K562 (cell line): ENCODE data around the gene HPS5. TPM values are rescaled to one million over a fixed set of nuclear protein-coding genes. Genes with fewer than 3 reads are reported as not detected.

Source experiments
- ATF3 ChIP-seq, 2 experiments: fragments of 450-650 bp in 1 of 2; sonication (generic) in 1 of 2; formaldehyde crosslinking in 1 of 2; IDR thresholded peaks in 1 of 2; conservative IDR thresholded peaks in 1 of 2; 2 replicates each; pipeline versions ENCODE4 v1.6.1 to v1.8.1; 2016 to 2023; ENCODE audit warnings: mild to moderate bottlenecking in 2 of 2, moderate library complexity in 2 of 2, inconsistent platforms in 1 of 2, missing genetic modification reagents in 1 of 2
- DIDO1 ChIP-seq: fragments of 450-650 bp; IDR thresholded peaks from 2 replicates; pipeline ENCODE4 v1.6.1; 2016; ENCODE audit warnings: low read depth, missing biosample characterization, missing genetic modification characterization
- ERF ChIP-seq: fragments of 450-650 bp; formaldehyde crosslinking; IDR thresholded peaks from 2 replicates; pipeline ENCODE4 v1.4.0; 2020; ENCODE audit warnings: mild to moderate bottlenecking, mixed read lengths
- KHSRP ChIP-seq: fragments of 450-650 bp; IDR thresholded peaks from 2 replicates; pipeline ENCODE4 v1.6.1; 2017
- LARP7 ChIP-seq: fragments of 450-650 bp; IDR thresholded peaks from 2 replicates; pipeline ENCODE4 v1.6.1; 2016
- NR3C1 ChIP-seq: sonication (generic); formaldehyde crosslinking; IDR thresholded peaks from 2 replicates; pipeline ENCODE4 v1.8.1; 2022; ENCODE audit warnings: missing genetic modification reagents
- POLR2AphosphoS5 ChIP-seq: IDR thresholded peaks from 2 replicates; pipeline ENCODE4 v1.6.1; 2011; ENCODE audit warnings: mild to moderate bottlenecking, low read depth, low read length, moderate library complexity; ENCODE audit not compliant: control insufficient read depth, insufficient read depth
- RBM34 ChIP-seq: fragments of 200-400 bp; formaldehyde crosslinking; IDR thresholded peaks from 2 replicates; pipeline ENCODE4 v1.6.1; 2018; ENCODE audit warnings: low read length, borderline replicate concordance; ENCODE audit not compliant: insufficient read depth
- SAFB ChIP-seq: fragments of 200-400 bp; formaldehyde crosslinking; IDR thresholded peaks from 2 replicates; pipeline ENCODE4 v1.6.1; 2017; ENCODE audit warnings: low read depth, low read length, borderline replicate concordance
- ZBTB40 ChIP-seq, 2 experiments: fragments of 450-650 bp in 1 of 2; sonication (generic) in 1 of 2; formaldehyde crosslinking in 1 of 2; IDR thresholded peaks; 2 replicates each; pipeline versions ENCODE4 v1.7.1 to v1.9.0; 2016 to 2022; ENCODE audit warnings: inconsistent platforms in 1 of 2, mild to moderate bottlenecking in 1 of 2, missing genetic modification reagents in 1 of 2
- ZNF124 ChIP-seq: sonication (generic); formaldehyde crosslinking; IDR thresholded peaks from 2 replicates; pipeline ENCODE4 v1.8.1; 2022; ENCODE audit warnings: missing genetic modification reagents
- ZNF197 ChIP-seq: fragments of 200-800 bp; sonication (Bioruptor generic); IDR thresholded peaks from 2 replicates; pipeline ENCODE4 v1.6.1; 2016; ENCODE audit warnings: low read depth, missing genetic modification characterization, missing compliant biosample characterization
- ZNF444 ChIP-seq: fragments of 250-450 bp; sonication (Bioruptor Pico); IDR thresholded peaks from 2 replicates; pipeline ENCODE4 v1.4.0; 2020; ENCODE audit warnings: mild to moderate bottlenecking, moderate library complexity
- ZNF717 ChIP-seq: fragments of 250-450 bp; sonication (Bioruptor Pico); IDR thresholded peaks from 2 replicates; pipeline ENCODE4 v1.5.0; 2021
- ZNF77 ChIP-seq: fragments of 250-450 bp; sonication (Bioruptor Pico); IDR thresholded peaks from 2 replicates; pipeline ENCODE4 v1.5.0; 2020
- polyA plus RNA-seq, 8 experiments: library from polyadenylated mRNA; depleted of rRNA in 4 of 8; stranded (reverse) in 5 of 8; unstranded in 3 of 8; fragments of >200 nt; fragmentation: Nextera tagmentation in 2 of 8; fragmentation: Illumina TruSeq in 1 of 8; extraction: Ambion mirVana in 2 of 8; extraction: Trizol in 1 of 8; gene quantifications; 2 replicates each; pipeline versions ENCODE4 v1.2.1 to v1.2.3, GENCODE V29; 2011 to 2014; ENCODE audit warnings: inconsistent platforms in 1 of 8, missing spikeins in 1 of 8
- total RNA-seq, 7 experiments: library from RNA; depleted of rRNA in 6 of 7; stranded (reverse); fragments of >200 nt in 6 of 7; fragmentation: Illumina TruSeq in 2 of 7; extraction: Trizol in 2 of 7; gene quantifications; 2 replicates each; pipeline versions ENCODE4 v1.2.1 to v1.2.3, GENCODE V29; 2011 to 2021; ENCODE audit warnings: low replicate concordance in 1 of 7

The HPS5 gene
- total and polyA plus RNA-seq, 9 of the 15 experiments (the other 6 are each of a cell fraction or from before 2014, with no cell fraction given), result 12.2 to 28.1 (median 16.8) TPM

- TF ChIP-seq ZBTB40 (IDR thresholded peaks at IDR 0.05) (peak; percentile 94), ZBTB40 (CRISPR knock-in tag; IDR thresholded peaks at IDR 0.05) (no peak), ZNF717 (CRISPR knock-in tag) (no peak), ZNF197 (peak; percentile 79; the same call in 1 of the 2 replicates), SAFB (no peak), ERF (CRISPR knock-in tag) (no peak), NR3C1 (CRISPR knock-in tag) (no peak; the same call in 1 of the 2 replicates), RBM34 (no peak), POLR2AphosphoS5 (peak; percentile 97), ZNF124 (no peak), LARP7 (no peak), ZNF444 (CRISPR knock-in tag) (no peak), DIDO1 (tag) (peak; percentile 94), ATF3 (IDR thresholded peaks at IDR 0.05) (peak; percentile 99), ATF3 (CRISPR knock-in tag; conservative IDR thresholded peaks at IDR 0.05) (peak; percentile 87), ZNF77 (peak; percentile 55; the same call in 1 of the 2 replicates), KHSRP (peak; percentile 79)
Observed at GRCh38 chr11:18321969-18322711, at the start of gene HPS5, which contains the start of gene GTF2H1 (continued).
